GM19193 (cell line): Measurements from ENCODE around the gene RTN4.

ENCODE experiments used
- POLR2A ChIP-seq: IDR thresholded peaks from 4 replicates; pipeline ENCODE4 v1.6.1; 2011; ENCODE audit not compliant: insufficient read depth, insufficient read length; ENCODE audit errors: extremely low read depth

The RTN4 gene

DNA sequence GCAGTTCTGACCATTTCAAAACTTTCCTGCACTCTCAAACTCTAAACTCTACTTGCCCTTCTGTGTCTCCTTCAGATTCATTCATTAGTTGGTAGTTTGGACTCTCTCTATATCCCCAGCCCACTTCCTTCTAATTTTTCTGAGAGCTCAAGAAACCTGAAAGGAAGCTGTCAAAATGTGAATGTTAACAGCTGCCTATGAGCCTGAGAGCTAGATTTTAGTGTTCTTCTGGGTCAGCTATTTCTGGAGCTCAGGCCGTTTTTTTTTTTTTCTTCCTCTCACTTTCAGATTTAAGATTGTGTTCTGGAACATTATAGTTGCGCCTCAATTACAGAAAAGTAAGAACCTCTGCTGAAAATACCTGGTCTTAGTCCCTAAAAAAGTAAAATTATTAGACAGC lies 73.1 kb downstream of the RTN4 start:
- no peak for TF ChIP-seq POLR2A

DNA sequence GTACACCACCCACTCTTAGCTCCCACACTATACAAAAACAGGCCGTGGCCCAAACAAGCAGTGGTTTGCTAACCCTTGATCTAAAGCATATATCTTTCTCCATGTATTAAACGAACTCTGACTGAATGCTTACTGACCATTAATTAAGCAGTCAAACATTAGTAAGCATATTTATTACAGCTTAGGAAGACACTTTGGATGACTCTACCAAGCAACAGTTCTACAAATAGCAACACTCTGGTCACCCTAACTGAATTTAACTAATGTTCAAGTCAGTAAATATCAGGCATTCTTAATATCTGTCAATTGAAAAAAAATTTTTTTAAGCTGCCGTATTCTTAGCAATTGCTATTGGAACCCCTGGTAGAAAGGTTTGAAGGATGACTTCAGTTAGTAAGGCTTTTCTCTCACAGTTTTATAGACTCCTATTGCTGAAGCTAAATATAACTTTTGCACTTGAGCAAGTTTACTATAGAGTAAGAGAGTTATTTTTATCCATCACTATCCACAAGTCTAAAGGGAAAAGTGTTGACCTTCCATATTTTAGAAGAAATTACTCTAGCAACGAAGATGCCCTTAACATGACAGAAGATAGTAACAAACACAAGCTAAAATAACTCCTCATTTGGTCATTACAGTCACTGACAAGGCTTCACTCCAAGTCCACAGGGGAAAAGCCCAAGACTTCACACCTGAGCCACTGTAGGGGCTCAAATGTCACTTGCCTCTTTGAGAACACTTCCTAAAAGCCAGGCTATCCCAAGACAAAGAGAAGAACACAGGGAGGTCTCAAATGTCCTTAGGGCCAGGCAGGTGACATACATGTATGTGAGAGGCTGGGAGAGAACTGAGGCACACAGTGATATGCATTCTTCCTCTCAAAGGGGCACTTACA lies 74.4 kb downstream of the RTN4 start:
- no peak for TF ChIP-seq POLR2A

GRCh38 chr2:54975175-54975574 lies 75.1 kb downstream of the RTN4 start:
- TF ChIP-seq POLR2A = no peak

- no peak for TF ChIP-seq POLR2A
Observed at GRCh38 chr2:54969940-54970338, 80.3 kb downstream of the RTN4 start.

DNA sequence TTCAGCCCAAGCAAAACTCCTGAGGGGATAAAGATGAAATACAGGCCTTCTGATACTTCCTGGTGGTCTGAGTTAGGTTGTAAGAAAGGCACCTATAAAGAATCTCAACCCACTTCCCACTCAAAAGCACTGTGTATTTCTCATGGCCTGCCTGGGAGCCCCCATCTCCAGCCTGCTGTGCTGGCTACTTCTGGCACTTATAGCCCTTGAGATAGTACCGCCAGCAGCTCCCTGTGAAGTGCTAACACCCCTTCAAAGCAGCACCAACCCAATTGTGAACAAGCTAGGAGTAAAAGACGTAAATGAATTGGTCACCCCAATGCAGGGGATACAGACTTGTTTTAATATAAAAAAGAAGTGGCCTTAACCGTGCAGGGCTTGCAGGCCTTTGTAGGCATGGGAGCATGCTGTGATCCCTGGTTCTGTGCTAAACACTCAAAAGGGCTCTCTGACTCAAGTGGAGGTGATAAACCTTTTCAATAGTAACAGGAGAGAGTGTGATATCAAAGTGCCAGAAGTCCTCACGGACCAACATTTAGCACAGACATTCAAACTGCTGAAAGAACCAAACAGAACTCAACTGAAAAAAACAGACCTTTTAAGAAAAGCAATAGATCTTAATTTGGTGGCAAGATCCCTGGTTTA lies 80.8 kb downstream of the RTN4 start:
- no peak for TF ChIP-seq POLR2A

GRCh38 chr2:54968561-54969218 lies 81.6 kb downstream of the RTN4 start:
- TF ChIP-seq POLR2A = no peak

GRCh38 chr2:54967759-54968365 lies 82.4 kb downstream of the RTN4 start:
- TF ChIP-seq POLR2A = no peak

- no peak for TF ChIP-seq POLR2A
Observed at GRCh38 chr2:54967269-54967668, 83.0 kb downstream of the RTN4 start.

GRCh38 chr2:54966837-54967236 lies 83.4 kb downstream of the RTN4 start:
- TF ChIP-seq POLR2A = no peak

DNA sequence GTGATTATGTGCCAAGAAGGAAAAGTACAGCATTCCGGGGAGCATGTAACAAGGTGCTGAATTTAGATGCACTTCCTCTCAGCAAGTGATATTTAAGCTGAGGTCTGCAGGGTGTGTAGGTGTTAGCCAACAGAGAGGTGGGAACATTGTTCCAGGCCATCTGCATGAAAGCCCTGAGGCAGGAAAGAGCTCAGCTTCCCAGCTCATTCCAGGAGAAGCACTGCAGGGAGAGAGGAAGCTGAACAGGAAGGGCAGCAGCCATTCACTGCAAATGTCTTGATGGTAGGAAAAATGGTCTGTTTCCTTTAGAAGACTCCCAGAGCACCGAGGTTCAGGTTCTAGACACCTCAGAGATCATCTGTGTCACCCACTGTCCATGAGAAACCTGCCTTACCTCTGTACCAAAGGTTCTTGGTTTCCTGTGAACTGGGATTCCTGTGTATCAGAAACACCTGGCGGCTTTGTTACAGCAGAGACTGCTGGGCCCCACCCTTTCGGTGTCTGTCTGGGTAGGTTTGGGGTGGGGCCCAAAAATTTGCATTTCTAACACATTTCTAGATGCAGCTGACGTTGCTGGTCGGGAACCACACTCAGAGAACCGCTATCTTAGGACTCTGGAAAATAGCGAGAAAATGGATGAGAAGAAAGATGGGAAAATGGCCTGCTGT lies 84.0 kb downstream of the RTN4 start:
- TF ChIP-seq POLR2A = no peak

GRCh38 chr2:54965425-54965824 lies 84.8 kb downstream of the RTN4 start:
- TF ChIP-seq POLR2A = no peak

DNA sequence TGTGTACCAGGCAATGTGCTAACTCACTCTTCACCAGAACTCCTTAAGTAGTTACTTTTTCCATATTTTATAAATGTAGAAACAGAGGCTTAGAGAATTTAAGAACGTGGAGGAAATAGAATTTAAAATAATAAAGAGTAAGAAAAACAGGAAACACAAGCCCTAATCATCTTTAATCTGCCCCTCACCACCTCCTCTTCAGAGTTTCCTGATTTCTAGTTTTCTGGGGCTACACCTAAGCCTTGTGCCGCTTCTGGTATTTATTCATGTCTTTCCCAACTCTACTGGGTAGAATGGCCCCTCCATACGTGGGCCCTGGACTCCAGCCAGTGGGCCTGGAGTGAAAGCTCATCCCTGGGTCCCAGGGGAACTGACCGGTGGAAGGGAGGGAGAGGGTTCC lies 85.4 kb downstream of the RTN4 start:
- no peak for TF ChIP-seq POLR2A

DNA sequence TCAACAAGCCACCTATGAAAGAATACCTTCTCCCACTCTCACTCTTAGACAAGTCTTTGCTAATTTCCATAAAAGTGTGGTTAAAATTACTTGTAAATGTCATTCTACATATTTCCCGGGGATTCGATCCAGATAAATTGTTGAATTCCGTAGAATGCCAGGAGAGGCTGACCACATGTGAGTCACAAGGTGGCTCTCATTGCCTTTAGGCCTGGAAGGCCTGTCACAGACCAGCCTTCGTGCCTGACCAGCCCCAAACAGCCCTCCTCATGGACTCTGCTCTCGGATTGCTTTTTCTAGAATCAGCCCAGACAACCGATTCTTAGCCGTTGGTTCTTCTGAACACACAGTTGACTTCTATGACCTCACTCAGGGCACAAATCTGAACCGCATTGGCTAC lies 86.0 kb downstream of the RTN4 start:
- TF ChIP-seq POLR2A = no peak

GRCh38 chr2:54963476-54963875 lies 86.8 kb downstream of the RTN4 start:
- TF ChIP-seq POLR2A = no peak
